GM12874 (cell line): ENCODE measurements around the gene CTNND2.

Experiments used
- TF ChIP-seq, protein P1 (sequence below): IDR thresholded peaks from 2 replicates; pipeline ENCODE4 v1.5.1; 2011; ENCODE audit warnings: low read depth, mild to moderate bottlenecking, control low read depth, low read length, moderate library complexity; ENCODE audit not compliant: insufficient read depth

CTNND2 gene

DNA sequence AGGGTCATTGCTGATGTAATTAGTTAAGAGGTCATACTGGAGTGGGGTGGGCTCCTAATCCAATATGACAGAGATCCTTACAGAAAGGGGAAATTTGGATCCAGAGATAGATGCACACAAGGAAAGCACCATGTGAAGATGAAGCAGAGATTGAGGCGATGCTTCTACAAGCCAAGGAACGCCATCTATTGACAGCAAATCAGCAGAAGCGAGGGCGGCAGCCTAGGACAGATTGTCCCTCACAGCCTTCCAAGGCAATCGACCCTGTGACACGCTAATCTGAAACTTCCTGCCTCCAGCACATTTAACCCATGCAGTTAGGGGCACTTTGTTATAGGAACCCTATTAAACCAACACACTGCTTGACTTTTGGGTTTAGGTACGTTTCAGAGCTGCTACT lies 858.1 kb downstream of the CTNND2 start:
- TF ChIP-seq, protein P1, sequence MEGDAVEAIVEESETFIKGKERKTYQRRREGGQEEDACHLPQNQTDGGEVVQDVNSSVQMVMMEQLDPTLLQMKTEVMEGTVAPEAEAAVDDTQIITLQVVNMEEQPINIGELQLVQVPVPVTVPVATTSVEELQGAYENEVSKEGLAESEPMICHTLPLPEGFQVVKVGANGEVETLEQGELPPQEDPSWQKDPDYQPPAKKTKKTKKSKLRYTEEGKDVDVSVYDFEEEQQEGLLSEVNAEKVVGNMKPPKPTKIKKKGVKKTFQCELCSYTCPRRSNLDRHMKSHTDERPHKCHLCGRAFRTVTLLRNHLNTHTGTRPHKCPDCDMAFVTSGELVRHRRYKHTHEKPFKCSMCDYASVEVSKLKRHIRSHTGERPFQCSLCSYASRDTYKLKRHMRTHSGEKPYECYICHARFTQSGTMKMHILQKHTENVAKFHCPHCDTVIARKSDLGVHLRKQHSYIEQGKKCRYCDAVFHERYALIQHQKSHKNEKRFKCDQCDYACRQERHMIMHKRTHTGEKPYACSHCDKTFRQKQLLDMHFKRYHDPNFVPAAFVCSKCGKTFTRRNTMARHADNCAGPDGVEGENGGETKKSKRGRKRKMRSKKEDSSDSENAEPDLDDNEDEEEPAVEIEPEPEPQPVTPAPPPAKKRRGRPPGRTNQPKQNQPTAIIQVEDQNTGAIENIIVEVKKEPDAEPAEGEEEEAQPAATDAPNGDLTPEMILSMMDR, result no peak

DNA sequence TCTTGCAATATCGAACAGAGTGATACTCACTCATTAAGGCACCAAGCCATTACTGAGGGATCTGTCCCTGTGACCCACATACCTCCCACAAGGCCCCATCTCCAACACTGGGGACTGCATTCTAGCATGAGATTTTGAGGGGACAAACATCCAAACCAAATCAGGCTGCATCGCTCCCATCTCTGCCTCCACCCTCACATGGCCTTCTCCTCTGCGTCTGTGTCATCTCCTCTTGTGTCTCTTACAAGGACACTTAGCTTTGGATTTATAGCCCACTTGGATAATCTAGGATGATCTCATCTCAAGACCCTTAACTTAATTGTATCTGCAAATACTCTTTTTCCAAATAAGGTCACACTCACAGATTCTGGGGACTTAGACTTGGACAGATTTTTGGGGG lies 858.8 kb downstream of the CTNND2 start:
- TF ChIP-seq, protein P1, result no peak

DNA sequence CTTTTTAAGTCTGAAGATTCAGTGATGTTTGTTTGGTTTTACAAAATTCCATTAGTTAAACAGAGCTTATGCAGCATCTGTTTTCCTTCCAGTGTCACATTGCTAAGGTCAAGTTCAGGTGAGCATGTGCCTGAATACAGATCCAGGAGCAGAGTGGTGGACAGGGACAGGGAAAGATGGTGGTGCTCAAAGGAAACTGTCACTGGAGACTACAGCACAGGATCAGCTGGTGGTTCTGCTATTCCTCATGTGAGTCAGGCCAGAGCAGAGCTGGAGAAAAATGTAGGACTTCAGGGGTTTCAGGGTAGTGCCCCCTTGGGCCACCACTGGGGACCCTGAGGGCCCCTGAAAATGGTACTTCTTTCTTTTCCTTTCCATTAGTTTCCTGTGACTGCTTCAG lies 859.7 kb downstream of the CTNND2 start:
- TF ChIP-seq, protein P1, result no peak

DNA sequence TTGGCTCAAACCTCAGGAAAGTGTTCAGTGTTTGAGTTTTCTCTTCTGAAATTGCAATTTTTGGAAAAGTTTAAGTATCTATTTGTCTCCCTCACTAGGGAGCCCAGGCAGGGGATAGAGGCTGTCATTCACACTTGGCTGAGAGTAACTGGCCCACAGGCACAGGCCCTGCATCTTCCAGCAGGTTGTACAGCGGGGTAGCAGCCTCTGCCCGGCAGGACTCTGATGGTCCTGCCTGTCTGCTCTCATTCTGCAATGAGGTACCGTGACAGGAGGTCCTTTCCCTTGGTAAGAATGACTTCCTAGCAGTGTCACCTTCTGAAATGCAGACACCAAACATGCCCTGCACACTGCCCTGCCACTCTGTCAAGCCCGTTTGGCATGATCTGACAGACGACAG lies 860.4 kb downstream of the CTNND2 start:
- TF ChIP-seq, protein P1, result no peak

DNA sequence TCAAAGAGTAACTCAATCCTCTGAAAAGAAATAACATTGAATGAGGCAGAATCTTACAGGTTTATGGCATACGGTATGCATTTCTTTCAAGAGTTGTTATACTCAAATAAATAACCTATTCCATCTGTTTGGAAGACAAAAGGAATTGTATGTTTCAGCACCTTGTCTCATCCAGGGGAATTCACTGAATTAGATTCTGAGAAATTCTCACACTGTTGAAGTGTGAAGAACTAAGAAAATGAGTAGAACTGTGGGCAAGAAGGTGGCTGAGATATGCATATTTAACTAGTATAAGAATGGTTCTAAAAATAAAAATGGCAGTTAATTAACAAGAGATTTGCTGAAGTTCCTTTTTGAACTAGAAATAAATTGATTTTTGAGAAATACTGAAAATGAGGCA lies 863.9 kb downstream of the CTNND2 start:
- TF ChIP-seq, protein P1, result no peak

DNA sequence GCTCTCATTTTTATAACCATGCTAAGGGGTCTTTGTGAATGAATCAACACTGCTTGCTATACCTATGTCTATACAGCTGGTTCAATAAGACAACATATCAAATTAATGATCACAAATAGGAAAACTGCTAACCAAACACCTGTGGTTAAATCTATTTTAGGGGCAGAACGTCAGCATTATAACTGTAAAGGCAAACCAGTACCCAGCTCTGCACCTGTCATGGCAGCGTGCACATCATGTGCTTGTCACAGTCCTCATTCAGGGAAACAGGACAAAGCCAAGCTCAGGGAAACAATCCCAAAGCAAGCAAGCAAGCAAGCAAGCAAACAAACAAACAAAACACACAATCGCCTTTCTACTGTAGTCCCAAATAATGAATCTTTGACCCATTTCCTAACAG lies 865.5 kb downstream of the CTNND2 start:
- TF ChIP-seq, protein P1, result no peak

DNA sequence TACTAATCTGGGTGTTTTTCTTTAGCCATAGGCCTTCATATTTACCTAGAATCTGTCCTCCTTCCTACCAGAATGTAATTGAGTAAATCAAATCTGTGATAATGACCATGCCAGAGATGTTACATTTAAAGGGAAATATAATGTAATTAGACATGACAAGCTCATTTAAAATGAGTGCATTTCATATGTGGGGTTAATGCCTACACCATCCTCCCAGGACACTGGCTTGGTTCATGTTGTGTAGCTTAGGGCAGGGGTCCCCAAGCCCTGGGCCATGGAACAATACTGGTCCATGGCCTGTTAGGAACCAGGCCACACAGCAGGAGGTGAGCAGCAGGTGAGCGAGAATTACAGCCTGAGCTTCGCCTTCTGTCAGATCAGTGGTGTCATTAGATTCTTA lies 866.3 kb downstream of the CTNND2 start:
- TF ChIP-seq, protein P1, result no peak

DNA sequence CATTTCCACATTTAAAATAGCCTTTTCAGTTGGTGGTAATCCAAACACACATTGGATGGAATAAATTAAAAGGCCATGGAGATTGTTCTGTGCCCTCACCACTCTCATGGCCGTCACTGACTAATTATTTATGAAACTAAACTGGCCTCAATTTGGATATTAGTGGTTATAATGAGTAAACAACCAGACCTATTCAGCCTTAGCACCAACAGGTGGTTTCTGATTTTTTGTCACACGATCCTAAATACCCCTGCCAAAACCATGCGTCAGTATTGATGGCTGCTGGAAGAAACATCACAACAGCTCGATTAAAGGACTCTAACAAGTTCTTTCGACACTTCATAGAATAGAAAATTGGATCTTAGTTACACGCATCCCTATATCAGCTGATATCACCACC lies 867.2 kb downstream of the CTNND2 start:
- TF ChIP-seq, protein P1, result no peak
